ENCODE measurements around the gene NEMP1.
"Not testable (repeated sequence)": the region's sequence is repeated elsewhere in the genome, so short reads cannot be mapped to it uniquely, and the experiment has no call there.

Gene NEMP1, protein sequence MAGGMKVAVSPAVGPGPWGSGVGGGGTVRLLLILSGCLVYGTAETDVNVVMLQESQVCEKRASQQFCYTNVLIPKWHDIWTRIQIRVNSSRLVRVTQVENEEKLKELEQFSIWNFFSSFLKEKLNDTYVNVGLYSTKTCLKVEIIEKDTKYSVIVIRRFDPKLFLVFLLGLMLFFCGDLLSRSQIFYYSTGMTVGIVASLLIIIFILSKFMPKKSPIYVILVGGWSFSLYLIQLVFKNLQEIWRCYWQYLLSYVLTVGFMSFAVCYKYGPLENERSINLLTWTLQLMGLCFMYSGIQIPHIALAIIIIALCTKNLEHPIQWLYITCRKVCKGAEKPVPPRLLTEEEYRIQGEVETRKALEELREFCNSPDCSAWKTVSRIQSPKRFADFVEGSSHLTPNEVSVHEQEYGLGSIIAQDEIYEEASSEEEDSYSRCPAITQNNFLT

DNA sequence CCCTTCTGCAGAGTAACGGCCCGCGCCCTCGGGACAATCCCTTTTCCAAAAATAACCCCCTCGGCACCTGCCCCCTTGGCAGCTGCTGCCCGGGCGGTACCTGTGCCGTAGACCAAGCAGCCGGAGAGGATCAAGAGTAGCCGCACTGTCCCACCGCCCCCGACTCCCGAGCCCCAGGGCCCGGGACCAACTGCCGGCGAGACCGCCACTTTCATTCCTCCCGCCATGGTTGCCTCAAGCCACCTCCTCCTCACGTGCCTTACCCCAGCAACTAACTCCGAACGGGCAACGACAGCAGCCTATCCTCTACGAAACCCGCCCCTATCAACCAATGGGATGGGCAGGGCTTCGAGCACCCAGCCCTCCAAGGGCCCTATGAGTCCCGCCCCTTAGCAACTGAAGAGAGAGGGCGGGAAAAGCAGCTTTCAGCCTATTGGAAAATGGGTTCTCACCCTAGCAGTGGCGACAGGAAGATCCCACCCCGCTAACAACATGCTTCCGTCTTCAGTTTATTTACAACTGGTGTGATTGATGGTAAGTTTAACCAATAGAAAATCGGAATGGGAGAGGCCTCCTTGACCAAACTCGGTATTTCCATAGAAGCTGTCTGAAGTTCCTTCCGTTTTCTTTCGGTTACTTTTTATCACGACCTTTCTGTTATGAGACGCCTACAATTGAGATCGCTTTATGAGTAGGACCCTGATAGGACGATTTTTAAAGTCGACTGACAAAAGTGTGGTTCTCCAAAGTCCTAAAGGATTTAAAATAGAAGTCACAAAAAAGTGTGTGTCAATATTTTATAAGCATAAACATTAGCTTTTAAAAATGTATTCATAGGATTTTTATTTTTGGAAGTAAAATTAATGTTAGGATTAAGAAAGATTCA lies at the start of gene NEMP1:
NEMP1 (minus strand) TSS at position 273 of the 886 bp plus-strand sequence; CDS start at position 227, 46 bp downstream.
- DNase-seq = no peak

DNA sequence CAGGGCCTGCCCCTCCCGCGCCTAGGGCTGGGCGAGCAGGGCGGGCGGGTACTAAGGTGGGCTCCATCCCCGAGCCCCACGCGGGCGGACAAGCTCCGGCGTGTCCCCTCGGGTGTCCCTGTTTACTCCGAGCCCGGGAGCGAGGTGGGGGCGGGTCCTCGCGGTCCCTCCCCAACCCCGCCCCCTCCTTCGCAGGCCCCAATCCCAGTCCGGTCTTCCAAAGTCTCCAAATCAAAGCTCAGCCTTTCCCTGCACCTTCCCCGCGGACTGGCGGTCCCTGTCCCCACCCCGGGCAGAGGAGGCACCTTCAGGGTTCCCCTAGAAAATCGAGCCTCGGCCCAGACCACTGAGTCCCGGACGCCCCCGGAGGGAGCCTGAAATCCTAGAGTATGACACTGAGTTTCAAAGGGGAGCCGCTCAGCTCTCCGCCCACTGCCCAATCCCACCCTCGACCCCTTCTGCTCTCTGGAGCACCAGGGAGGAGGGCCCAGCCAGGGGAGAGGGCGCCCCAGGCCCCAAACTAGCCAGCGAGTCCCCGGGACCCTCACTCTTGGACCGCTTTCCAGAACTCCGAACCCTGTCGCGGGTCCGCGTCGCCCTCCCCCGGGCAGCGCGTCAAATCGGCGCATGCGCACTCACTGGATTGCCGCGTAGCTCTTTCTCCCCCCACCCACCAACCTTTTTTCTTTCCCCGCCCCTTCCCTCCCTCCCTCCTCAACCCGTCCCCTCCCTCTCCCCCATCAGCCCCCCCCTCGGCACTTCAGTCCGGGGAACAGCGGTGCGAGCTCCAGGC lies 49.3 kb upstream of the NEMP1 start, which contains the start of gene LRP1:
LRP1 (plus strand) TSS at position 758 of the 793 bp plus-strand sequence. CDS start 482 bp downstream, outside the sequence.
- peak; percentile 84 for DNase-seq

DNA sequence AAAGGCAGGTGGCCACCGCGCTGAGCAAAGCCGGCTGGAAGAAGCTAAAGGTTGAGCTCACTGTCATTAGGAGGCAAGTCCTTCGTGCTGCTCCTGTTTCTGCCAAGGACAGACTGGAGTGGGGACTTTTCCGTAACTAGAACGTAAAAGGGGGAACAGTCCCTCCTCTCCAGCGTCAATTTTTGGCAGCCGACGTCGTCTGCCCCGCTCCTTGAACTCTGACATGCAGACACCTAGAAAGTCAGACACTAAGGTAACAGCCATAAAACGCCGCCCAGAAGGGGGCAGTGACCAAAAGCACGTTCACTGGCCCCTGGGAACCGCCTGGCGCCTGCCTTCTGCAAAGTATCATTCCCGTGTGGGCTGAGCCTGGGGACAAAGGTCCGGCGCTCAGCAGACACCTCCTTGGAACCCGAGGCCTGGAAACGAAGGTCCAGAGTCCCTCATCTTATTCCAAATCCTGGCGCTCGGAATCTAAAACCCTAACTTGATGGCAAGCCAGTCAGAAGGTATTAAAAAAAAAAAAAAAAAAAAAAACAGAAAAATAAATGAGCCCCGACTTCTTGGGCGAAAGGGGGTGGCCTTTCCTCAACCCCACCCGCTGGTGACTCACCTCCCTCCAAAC lies 48.6 kb upstream of the NEMP1 start:
- no peak for DNase-seq

DNA sequence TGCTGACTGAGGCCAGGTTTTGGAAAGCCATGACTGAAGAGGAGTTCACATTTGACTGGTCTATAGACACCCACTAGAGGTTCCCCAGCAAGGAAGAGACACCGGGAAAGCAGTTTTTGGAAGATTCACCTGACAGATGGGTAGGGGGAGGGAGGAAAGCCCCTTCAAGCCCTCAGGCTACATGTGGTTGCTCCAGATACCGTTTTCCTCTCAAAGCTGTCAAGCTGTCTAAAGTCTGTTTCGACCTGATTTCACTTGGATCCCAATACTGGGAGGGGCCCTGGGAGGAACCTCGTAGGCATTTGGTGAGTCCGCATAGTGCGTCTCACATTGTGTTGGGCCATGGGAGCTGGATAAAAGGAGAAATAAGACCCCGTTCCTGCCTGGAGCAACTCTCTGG lies 48.0 kb upstream of the NEMP1 start:
- DNase-seq = no peak

DNA sequence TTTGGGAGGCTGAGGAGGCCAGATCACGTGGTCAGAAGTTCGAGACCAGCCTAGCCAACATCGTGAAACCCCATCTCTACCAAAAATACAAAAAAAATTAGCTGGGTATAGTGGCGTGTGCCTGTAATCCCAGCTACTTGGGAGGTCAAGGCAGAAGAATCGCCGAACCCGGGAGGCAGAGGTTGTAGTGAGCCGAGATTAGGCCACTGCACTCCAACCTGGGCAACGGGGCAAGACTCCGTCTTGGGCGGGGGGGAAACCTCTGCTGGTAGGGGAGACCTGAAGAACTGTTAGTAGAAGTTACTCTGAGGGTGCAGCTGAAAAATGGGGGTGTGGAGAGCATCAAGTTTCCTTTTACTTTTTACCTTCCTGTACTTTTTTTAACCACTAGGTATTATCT lies 47.5 kb upstream of the NEMP1 start:
- DNase-seq = no peak

DNA sequence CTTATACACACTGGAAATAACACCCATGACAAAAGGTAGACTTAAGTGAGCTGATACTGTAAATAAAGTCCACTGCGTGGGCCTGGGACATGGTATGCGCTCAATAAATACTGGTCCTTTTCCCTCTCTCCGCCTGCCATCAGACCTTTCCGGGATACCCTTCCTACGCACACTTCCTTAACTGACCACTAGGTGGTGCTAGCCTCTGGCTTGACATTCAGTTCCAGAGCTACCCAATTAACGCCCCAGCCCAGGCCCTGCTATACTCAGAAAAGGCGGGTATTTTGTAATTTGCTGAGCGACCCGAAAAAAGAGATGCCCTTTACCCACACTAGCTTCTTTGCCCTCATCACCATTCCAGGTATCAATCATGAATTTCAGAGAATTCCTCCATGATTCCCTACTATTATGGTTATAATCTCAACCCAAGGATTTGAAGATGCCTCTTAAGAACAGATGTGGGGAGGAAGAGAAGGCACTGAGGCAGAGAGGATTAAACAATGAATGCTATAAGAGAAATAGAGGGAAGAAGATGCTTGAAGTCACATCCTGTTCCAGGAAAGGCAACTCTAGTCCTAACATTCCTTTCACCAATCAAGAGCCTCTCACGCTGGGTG lies 45.8 kb upstream of the NEMP1 start:
- no peak for DNase-seq

DNA sequence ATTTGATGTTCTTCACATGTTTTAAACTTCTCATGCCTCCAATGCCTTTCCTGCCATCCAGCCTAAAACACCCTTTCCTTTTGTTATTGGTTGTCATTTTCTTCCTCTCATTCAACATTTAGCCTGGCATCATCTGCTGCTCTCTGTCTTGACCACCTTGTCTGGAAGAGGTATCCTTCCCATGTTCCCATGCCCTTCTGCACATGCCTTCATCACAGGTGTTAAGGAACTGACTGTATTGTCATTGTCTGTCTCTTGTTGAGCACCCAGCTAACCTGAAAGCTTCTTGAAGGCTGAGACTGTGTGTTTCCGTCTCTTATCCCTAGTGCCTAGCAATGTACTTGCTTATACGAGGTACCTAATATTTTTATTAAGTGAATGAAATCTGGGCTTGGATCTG lies 45.2 kb upstream of the NEMP1 start:
- no peak for DNase-seq

DNA sequence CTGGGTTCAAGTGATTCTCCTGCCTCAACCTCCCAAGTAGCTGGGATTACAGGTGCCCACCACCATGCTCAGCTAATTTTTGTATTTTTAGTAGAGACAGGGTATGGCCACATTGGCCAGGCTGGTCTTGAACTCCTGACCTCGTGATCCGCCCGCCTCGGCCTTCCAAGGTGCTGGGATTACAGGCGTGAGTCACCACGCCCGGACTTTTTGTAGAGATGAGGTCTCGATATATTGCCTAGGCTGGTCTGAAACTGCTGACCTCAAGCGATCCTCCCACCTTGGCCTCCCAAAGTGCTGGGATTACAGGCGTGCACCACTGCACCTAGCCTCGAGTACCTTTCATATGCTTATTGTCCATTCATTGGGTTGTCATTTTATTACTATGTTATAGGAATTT lies 42.1 kb upstream of the NEMP1 start:
- not testable (repeated sequence) for DNase-seq

DNA sequence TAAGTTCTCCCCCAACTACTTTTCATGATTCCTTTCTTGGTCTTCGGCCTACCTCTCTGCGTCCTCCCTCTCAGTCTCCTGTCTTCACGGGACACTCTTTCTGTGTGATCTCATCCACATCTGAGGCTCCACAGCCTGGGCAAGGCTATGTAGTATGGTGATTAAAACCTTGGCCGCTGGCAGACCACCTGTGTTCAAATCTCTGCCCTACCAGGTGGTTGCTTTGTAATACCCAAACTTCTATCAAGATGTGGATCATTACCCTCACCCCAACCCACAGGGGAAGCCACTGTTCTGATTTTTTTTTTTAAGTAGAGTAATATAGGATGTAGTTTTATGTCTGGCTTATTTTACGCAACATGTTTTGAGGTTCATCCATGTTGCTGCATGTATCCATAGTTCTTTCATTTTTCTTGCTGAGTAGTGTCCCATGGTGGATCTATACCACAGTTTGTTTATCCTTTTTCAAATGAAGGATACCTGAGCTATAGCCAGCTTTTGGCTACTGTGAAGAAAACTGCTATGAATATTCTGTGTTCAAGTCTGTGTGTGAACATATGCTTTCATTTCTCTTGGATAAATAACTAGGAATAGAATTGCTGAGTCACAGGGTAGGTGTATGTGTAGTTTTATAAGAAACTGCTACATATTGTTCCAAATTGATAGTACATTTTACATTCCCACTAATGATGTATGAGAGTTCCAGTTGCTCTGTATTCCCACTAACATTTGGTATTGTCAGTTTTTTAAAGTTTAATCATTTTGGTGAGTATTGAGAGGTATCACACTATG lies 40.9 kb upstream of the NEMP1 start:
- DNase-seq = no peak

DNA sequence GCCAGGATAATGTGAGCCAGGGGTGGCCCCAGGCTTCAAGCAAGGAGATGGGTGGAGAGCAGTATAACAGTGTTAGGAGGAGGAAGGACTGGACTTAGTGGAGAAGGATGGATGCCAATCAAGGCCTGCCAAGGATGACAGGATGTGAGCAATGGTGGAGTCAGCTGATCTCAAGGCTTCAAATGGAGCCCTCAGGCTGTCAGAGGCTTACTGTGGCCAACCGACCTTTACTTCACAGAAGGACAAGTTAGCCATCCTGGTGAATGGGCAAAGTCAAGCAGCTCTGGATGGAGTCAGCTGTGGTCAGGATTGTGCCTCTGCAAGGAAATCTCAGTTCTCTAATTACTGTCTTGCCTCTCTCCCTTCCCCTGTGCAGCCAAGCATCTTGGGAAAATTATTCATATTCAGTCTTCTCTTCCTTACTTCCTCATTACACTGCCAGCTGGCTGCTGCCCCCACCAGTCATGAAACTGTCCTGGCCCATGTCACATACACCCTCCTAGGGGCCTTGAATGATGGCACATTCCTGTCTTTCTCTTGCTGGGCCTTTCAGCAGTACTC lies 40.2 kb upstream of the NEMP1 start:
- DNase-seq = no peak

DNA sequence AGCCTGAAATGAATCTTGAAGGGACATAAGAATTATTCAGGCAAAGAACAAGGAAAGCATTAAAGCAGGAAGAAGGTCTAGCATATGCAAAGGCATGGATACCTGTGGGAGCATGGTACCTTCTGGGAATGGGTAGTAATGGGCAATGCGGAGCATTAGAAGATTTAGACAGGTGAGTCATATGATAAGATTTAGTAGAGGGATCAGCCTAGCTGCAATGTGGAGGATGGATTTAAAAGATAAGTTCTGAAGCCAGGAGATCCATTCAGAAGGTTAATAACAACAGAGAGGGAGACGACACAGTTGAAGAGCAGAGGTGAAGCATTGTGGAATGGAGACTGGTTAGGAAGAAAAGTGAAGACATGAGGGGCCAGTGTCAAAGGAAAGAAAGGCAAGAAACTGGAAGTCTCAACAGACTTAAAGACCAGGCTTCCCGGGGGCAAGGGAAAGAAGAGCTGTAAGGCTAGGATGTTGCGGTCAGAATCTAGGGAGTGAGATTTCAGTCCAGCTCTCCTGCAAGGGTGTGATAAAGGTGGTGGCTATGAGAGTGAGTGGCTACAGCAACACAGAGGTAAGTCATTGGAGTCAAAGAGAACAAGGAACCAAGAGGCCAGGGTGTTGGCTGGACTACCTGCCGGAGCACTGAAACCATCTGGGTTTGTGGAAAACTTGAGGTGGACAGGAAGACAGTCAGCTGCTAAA lies 38.1 kb upstream of the NEMP1 start:
- DNase-seq = no peak

DNA sequence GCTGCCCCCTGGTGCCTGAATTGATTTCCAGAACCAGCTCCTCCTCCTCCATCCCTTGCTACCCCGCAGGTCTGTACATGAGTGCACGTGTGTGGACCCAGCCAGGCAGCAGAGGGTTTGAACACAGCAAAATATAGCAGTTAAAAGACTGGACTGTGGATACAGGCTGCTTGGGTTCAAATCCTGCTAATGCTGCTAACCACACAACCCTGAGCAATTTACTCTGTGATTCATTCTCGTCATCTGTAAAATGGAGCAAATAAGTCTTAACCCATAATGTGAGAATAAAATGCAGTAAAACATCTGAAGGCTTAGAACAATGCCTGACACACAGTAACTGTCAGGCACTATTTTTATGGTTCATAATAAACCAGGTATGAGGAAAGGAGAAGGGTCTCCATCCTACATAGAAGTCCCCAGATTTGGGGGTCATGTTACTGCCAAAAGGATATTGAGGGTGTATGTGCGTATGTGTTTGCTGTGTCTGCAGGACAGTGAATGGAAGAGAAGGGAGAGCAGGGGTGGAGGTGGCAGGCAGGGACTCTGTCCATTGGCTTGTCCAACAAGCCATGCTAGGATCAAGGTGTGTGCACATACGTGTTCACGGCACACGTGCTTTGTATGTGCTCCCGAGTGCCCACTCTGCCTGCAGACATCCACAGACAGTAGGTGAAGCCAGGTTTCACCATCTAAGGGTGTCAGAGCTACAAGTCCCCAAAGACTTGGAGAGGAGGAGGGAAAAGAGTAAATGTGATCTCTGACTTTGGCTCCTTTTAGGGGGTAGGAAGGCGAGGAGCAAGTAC lies 34.1 kb upstream of the NEMP1 start:
- DNase-seq = no peak

DNA sequence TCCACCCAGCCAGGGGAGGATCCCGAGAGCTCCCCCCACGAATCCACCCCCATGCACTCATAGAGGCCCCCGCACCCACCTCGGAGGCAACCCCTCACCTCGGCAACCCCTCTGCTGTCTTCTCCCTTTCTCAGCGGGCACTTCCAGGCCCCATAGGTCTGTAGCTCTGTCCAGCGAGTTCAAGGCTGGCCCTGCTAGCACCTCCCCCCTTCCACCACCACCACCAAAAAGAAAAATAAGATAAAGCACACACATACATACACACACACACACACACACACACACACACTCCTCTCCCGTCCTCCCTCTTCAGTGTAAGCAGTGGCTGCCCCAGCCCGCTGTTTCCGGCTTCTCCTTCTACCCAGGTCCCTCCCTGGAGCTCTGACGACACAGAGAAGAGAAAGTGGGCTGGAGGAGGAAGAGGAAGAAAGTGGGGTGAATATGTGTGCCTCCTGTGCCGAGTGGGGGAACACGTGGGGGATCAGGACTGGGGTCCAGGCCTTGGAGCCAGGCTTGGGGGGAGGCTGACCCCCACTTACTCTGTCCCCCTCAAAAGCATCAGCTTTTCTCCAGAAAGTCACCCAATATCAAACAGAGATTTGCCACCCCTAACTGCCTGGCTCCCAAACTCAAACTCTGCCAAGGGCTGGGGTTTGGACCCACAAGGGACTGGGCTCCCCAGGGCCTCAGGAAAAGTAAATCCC lies 32.6 kb upstream of the NEMP1 start, which contains the start of gene STAT6:
STAT6 (minus strand) TSS at position 332 of the 704 bp plus-strand sequence. CDS start 3,084 bp downstream, outside the sequence.
- DNase-seq = peak; percentile 24

DNA sequence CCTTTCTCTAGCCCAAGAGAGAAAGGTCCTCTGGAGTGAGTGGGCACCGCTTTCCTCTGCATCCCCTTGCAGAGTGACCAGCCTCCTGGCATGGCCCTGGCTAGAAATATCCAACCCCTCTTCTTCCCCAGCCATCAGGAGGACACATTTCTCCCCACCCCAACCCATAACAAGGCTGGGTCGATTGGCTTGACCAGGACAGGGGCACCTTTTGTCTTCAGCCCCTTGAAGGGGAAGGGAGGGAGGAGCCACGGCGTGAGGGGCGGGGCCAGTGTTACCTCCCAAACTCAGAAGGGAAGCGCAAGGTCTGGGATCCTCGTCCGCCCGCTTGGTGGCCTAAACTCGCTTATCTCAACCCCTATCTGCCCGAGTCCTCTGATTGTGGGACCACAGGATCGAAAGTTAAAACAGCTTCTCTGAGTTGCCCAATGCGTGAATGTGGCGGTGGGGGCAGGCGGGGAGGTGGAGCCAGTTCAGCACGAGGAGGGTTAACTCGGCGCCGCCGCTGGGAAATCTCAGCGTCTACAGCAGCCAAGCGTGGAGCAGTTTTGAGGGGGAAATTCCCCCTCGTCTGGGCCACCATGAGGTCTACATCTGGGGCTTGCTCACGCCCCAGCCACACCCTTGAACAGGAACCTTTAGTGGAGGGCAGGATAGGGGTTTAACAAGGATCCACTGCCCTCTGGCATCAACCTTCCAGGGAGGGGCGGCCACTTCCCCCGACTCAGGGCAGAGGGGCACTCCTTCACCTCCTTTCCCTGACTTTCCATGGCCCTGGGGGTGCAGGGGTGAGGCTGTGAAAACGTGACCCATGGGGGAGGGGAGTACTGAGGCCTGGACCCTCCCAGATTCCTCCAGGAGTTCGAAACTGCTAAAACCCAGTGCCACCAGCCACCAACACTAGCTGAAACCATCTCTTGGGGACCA lies 31.8 kb upstream of the NEMP1 start:
- DNase-seq = no peak

DNA sequence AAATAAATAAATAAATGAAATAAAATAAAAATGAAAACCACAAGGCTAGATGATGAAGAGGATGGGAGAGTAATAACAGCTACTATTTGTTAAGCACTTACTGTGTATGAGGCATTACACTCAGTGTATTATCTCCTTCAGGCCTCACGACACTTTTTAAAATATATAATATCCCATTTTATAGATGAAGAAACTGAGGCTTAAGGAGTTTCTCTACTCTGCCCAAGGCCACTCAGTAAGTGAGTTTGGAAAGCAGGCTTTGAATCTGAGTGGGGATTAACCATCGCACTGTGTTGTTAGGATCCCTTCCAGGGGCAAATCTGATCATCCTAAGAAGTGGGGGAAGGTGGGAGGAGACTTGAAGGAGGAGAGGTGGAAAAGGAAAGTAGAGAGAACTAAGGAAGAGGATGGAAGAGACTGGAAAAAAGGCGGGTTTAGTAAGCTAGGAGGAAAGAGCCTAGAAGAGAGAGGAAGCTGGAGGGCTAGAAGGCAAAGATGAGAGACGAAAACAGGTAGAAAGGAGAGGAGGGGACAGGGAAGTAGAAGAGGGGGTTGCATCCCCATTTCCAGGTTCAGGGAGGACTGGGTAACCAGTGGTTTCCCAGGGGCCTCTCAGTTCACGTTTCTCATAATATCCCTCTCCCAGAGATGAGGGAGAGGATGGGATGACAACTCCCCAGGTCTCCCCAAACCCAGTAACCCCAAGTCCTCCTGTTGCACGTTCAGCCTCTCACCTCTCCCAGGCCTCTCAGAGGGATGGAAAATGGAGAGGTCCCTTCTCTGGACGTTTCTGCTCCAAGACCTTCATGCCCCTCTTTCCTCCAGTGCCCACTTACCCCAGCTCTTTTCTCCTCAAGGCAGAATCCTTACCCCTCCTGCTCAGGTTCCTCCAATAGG lies 30.9 kb upstream of the NEMP1 start:
- DNase-seq = no peak
